ENCODE measurements around the gene EEPD1. TPM values are rescaled to one million over a fixed set of nuclear protein-coding genes. Genes with fewer than 3 reads are reported as not detected.

Gene EEPD1
- total RNA-seq, 2 donors from 2014 or later: 21.9 to 30.1 TPM

GRCh38 chr7:36299823-36300341, 146.8 kb downstream of the EEPD1 start:
- TF ChIP-seq POLR2A (IDR thresholded peaks at IDR 0.05): no peak
- no peak overlapping the region for H3K27ac ChIP-seq
- WGBS: 79% methylated on average over 9 of the region's 9 CpGs
- H3K27me3 ChIP-seq (replicated peaks; ENCODE audit: insufficient read depth): no peaks in the 10 kb centered on the region
- no peaks in the 10 kb centered on the region for H3K9me3 ChIP-seq
- intact Hi-C loops (cut with DNase I): no loop called here
- H3K36me3 ChIP-seq: no peaks in the 10 kb centered on the region
- peaks cover 8% of the 10 kb centered on the region for H3K4me1 ChIP-seq (replicated peaks)
- no peak for DNase-seq (ENCODE audit: low spot score)
- no peak overlapping the region for H3K4me3 ChIP-seq

- Histone ChIP-seq H3K4me3 (no peak overlapping the region), H3K4me1 (replicated peaks) (peaks cover 8% of the 10 kb centered on the region), H3K9me3 (no peaks in the 10 kb centered on the region), H3K27ac (no peak overlapping the region), H3K36me3 (no peaks in the 10 kb centered on the region), H3K27me3 (replicated peaks; ENCODE audit: insufficient read depth) (no peaks in the 10 kb centered on the region)
- TF ChIP-seq CTCF (IDR thresholded peaks at IDR 0.05) (no peak), POLR2A (IDR thresholded peaks at IDR 0.05) (no peak), POLR2AphosphoS5 (IDR thresholded peaks at IDR 0.05) (no peak)
- intact Hi-C loops (cut with DNase I): no loop called here
- DNase-seq (ENCODE audit: low spot score): no peak
- WGBS: 76% methylated on average over 7 of the region's 9 CpGs
Measured at GRCh38 chr7:36300696-36301350, 147.8 kb downstream of the EEPD1 start.

GRCh38 chr7:36301914-36302771, 149.1 kb downstream of the EEPD1 start:
- Histone ChIP-seq H3K9me3 (no peaks in the 10 kb centered on the region), H3K27ac (no peak overlapping the region), H3K36me3 (no peaks in the 10 kb centered on the region), H3K4me1 (replicated peaks) (peaks cover 8% of the 10 kb centered on the region), H3K27me3 (replicated peaks; ENCODE audit: insufficient read depth) (no peaks in the 10 kb centered on the region), H3K4me3 (no peak overlapping the region)
- DNase-seq (ENCODE audit: low spot score): no peak
- WGBS: 87% methylated on average over 15 of the region's 15 CpGs
- intact Hi-C loops (cut with DNase I): no loop called here
- no peak for TF ChIP-seq POLR2A (IDR thresholded peaks at IDR 0.05)
- TF ChIP-seq POLR2AphosphoS5 (IDR thresholded peaks at IDR 0.05): no peak
- TF ChIP-seq CTCF (IDR thresholded peaks at IDR 0.05): no peak

- Histone ChIP-seq H3K27ac (peak overlapping the region; percentile 31 to 51), H3K4me1 (replicated peaks) (peaks cover 8% of the 10 kb centered on the region), H3K9me3 (no peaks in the 10 kb centered on the region), H3K4me3 (no peak overlapping the region), H3K27me3 (replicated peaks; ENCODE audit: insufficient read depth) (no peaks in the 10 kb centered on the region), H3K36me3 (no peaks in the 10 kb centered on the region)
- DNase-seq (ENCODE audit: low spot score): peak; percentile 90
- TF ChIP-seq POLR2AphosphoS5 (IDR thresholded peaks at IDR 0.05) (peak; percentile 69), POLR2A (IDR thresholded peaks at IDR 0.05) (no peak), CTCF (IDR thresholded peaks at IDR 0.05) (no peak)
- WGBS: 22% methylated on average over 8 of the region's 8 CpGs
- intact Hi-C loops (cut with DNase I): no loop called here
Measured at GRCh38 chr7:36303202-36304098, 150.4 kb downstream of the EEPD1 start.

- H3K36me3 ChIP-seq: no peaks in the 10 kb centered on the region
- H3K4me3 ChIP-seq: no peak overlapping the region
- DNase-seq (ENCODE audit: low spot score): no peak
- peaks cover 8% of the 10 kb centered on the region for H3K4me1 ChIP-seq (replicated peaks)
- H3K27me3 ChIP-seq (replicated peaks; ENCODE audit: insufficient read depth): no peaks in the 10 kb centered on the region
- intact Hi-C loops (cut with DNase I): no loop called here
- 44% methylated on average over 6 of the region's 6 CpGs for WGBS
- H3K27ac ChIP-seq: peak overlapping the region in 1 of 2 donors; percentile 51
- TF ChIP-seq POLR2AphosphoS5 (IDR thresholded peaks at IDR 0.05): no peak
- H3K9me3 ChIP-seq: no peaks in the 10 kb centered on the region
Measured at GRCh38 chr7:36304099-36304425, 151.0 kb downstream of the EEPD1 start.
